ENCODE measurements around the gene COL23A1. TPM values are rescaled to one million over a fixed set of nuclear protein-coding genes. Genes with fewer than 3 reads are reported as not detected.

Gene COL23A1
- total RNA-seq, 4 donors from 2014 or later = 0.93 to 4.6 (median 2.4) TPM

- WGBS, 2 donors (ENCODE audit: low coverage in 1 of 2) = no CpG with 5 or more reads among the region's 7 CpGs
- no peak for ATAC-seq
- Histone ChIP-seq H3K36me3 (no peaks in the 10 kb centered on the region), H3K9me3 (no peaks in the 10 kb centered on the region), H3K4me3 (no peak overlapping the region), H3K27me3 (peaks cover 4% of the 10 kb centered on the region), H3K4me1 (no peaks in the 10 kb centered on the region), H3K27ac (no peak overlapping the region)
- TF ChIP-seq EP300 (IDR thresholded peaks at IDR 0.05) (no peak), POLR2AphosphoS5 (IDR thresholded peaks at IDR 0.05) (no peak), POLR2A (IDR thresholded peaks at IDR 0.05) (no peak)
- TF ChIP-seq, protein P1, sequence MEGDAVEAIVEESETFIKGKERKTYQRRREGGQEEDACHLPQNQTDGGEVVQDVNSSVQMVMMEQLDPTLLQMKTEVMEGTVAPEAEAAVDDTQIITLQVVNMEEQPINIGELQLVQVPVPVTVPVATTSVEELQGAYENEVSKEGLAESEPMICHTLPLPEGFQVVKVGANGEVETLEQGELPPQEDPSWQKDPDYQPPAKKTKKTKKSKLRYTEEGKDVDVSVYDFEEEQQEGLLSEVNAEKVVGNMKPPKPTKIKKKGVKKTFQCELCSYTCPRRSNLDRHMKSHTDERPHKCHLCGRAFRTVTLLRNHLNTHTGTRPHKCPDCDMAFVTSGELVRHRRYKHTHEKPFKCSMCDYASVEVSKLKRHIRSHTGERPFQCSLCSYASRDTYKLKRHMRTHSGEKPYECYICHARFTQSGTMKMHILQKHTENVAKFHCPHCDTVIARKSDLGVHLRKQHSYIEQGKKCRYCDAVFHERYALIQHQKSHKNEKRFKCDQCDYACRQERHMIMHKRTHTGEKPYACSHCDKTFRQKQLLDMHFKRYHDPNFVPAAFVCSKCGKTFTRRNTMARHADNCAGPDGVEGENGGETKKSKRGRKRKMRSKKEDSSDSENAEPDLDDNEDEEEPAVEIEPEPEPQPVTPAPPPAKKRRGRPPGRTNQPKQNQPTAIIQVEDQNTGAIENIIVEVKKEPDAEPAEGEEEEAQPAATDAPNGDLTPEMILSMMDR (IDR thresholded peaks at IDR 0.05) = no peak
Observed at GRCh38 chr5:178364326-178364675, 225.9 kb downstream of the COL23A1 start.

- WGBS, 2 donors (ENCODE audit: low coverage in 1 of 2) = 79 to 89% methylated on average over 13 to 24 of the region's 25 CpGs
- H3K4me3 ChIP-seq = no peak overlapping the region
- H3K9me3 ChIP-seq = no peaks in the 10 kb centered on the region
- TF ChIP-seq EP300 (IDR thresholded peaks at IDR 0.05) = no peak
- no peak for TF ChIP-seq POLR2A (IDR thresholded peaks at IDR 0.05)
- TF ChIP-seq, protein P1 (IDR thresholded peaks at IDR 0.05) = no peak
- no peak for TF ChIP-seq POLR2AphosphoS5 (IDR thresholded peaks at IDR 0.05)
- peaks cover 4% of the 10 kb centered on the region for H3K27me3 ChIP-seq
- H3K27ac ChIP-seq = no peak overlapping the region
- H3K4me1 ChIP-seq = no peaks in the 10 kb centered on the region
- no peak for ATAC-seq
- H3K36me3 ChIP-seq = no peaks in the 10 kb centered on the region
Observed at GRCh38 chr5:178363501-178364325, 226.5 kb downstream of the COL23A1 start.

GRCh38 chr5:178361657-178362445, 228.3 kb downstream of the COL23A1 start:
- Histone ChIP-seq H3K27ac (no peak overlapping the region), H3K4me1 (peaks cover 0 to 4% (median 0%) of the 10 kb centered on the region in 3 donors), H3K36me3 (no peaks in the 10 kb centered on the region), H3K4me3 (no peak overlapping the region), H3K27me3 (no peaks in the 10 kb centered on the region), H3K9me3 (no peaks in the 10 kb centered on the region)
- TF ChIP-seq, protein P1 (IDR thresholded peaks at IDR 0.05) = no peak
- no peak for TF ChIP-seq POLR2A (IDR thresholded peaks at IDR 0.05)
- no peak for TF ChIP-seq POLR2AphosphoS5 (IDR thresholded peaks at IDR 0.05)
- TF ChIP-seq EP300 (IDR thresholded peaks at IDR 0.05) = no peak
- WGBS, 2 donors (ENCODE audit: low coverage in 1 of 2) = 80 to 94% methylated on average over 1 to 12 of the region's 19 CpGs
- ATAC-seq = no peak

DNA sequence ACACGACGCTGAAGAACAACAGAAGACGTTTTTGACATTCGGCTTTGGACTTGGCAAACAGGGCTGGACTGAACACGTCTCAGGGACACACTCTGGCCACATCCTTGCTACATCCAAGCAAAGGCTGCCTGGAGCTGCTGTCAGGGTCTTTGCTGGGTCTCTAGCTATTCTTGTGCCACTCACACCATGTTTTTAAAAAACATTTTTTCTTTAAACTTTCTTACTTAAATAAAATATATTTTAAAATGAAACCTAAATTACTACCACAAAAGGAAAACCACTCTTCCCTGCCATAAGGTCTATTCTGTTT, 229.3 kb downstream of the COL23A1 start:
- no peak overlapping the region for H3K27ac ChIP-seq
- ATAC-seq = no peak
- no peaks in the 10 kb centered on the region for H3K9me3 ChIP-seq
- TF ChIP-seq EP300 (IDR thresholded peaks at IDR 0.05) (no peak), POLR2A (IDR thresholded peaks at IDR 0.05) (no peak), POLR2AphosphoS5 (IDR thresholded peaks at IDR 0.05) (no peak)
- TF ChIP-seq, protein P1 (IDR thresholded peaks at IDR 0.05) = no peak
- no peaks in the 10 kb centered on the region for H3K36me3 ChIP-seq
- no peak overlapping the region for H3K4me3 ChIP-seq
- WGBS, 2 donors (ENCODE audit: low coverage in 1 of 2) = 44 to 70% methylated on average over 3 to 5 of the region's 5 CpGs
- H3K27me3 ChIP-seq = peaks cover 8% of the 10 kb centered on the region
- H3K4me1 ChIP-seq = peaks cover 0 to 14% (median 7%) of the 10 kb centered on the region in 3 donors

Measured in gastroesophageal sphincter (tissue), 4 donors.